ENCODE data around the gene NOL4.

Gene NOL4

DNA sequence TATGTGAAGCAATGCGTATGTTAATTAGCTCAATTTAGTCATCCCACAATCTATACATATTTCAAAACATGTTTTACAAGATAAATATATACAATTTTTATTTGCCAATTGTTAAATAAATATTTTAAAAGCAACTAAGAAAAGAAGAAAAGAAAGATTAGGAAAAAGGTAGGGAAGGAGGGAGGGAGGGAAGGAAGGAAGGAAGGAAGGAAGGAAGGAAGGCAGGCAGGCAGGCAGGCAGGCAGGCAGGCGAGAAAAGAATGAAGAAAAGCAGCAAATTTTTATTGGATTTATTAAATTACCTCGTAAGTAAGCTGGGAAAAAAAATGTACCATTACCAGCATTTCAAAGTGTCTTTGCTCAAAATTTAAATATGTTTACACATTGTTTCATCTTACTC, 30.5 kb downstream of the NOL4 start:
- DNase-seq (ENCODE audit: low read depth): no peak

- DNase-seq (ENCODE audit: low read depth): no peak
Measured at GRCh38 chr18:34189656-34190435, 34.9 kb downstream of the NOL4 start.
